Testis (tissue), 2 donors: Measurements from ENCODE around the gene GPC3.

ENCODE experiments used
- CTCF ChIP-seq, 3 experiments: fragments of 450-650 bp in 2 of 3; fragments of 200-600 bp in 1 of 3; sonication (generic) in 1 of 3; IDR thresholded peaks; one replicate each; pipeline ENCODE4 v1.5.1; 2016 to 2019; ENCODE audit warnings: antibody characterized with exemption in 3 of 3, mild to moderate bottlenecking in 2 of 3, moderate library complexity in 1 of 3
- POLR2A ChIP-seq: fragments of 450-650 bp; IDR thresholded peaks from one replicate; pipeline ENCODE4 v1.6.1; 2017; ENCODE audit warnings: antibody characterized with exemption, mild to moderate bottlenecking, moderate library complexity

- no peak for TF ChIP-seq CTCF (IDR thresholded peaks at IDR 0.05)
- no peak for TF ChIP-seq POLR2A
Measured at GRCh38 chrX:133726211-133726630, 259.2 kb downstream of the GPC3 start.
